Natural killer cell treated with Interleukin-12 subunit alpha and Interleukin-12 subunit beta and Interleukin-15 and Interleukin-18, amount 100 ng/mL, for 72 hours (primary cell): ENCODE results near the gene AGPAT3. TPM values are rescaled to one million over a fixed set of nuclear protein-coding genes. Genes with fewer than 3 reads are reported as not detected.

Experiments
- ATAC-seq, 2 donors: fragments of 150-1000 bp; cut with Tn5 transposase in 1 of 2; sonication (Bioruptor Pico), chemical (Tn5 transposase) in 1 of 2; 2 replicates each; pipeline ENCODE4 v1.10.0; 2021
- DNase-seq: peaks from one replicate; pipeline ENCODE4 v3.0.0; 2022; ENCODE audit warnings: low spot score
- H3K27ac Mint-ChIP-seq, 2 donors: 1 replicate in 1 of 2; 2 replicates in 1 of 2; pipeline ENCODE4 v1.8.0; 2022; ENCODE audit warnings: mixed read lengths in 2 of 2, mild to moderate bottlenecking in 1 of 2, moderate library complexity in 1 of 2
- H3K27me3 Mint-ChIP-seq, 2 donors: 1 replicate in 1 of 2; 2 replicates in 1 of 2; pipeline ENCODE4 v1.8.0; 2022; ENCODE audit warnings: mixed read lengths in 2 of 2
- H3K36me3 Mint-ChIP-seq: one replicate; pipeline ENCODE4 v1.8.0; 2022; ENCODE audit warnings: mixed read lengths
- H3K4me1 Mint-ChIP-seq, 2 donors: 1 replicate in 1 of 2; 2 replicates in 1 of 2; pipeline ENCODE4 v1.8.0; 2022; ENCODE audit warnings: low read depth in 2 of 2, mixed read lengths in 2 of 2, mild to moderate bottlenecking in 1 of 2
- H3K4me3 Mint-ChIP-seq: one replicate; pipeline ENCODE4 v1.8.0; 2022; ENCODE audit warnings: mixed read lengths
- H3K9me3 Mint-ChIP-seq: 2 replicates; pipeline ENCODE4 v1.8.0; 2022; ENCODE audit warnings: mixed read lengths
- total RNA-seq, 2 donors: library from RNA; stranded (reverse); gene quantifications; one replicate each; pipeline ENCODE4 v1.2.3, GENCODE V29; 2022

The AGPAT3 gene
- total RNA-seq, 2 donors from 2014 or later = 66.8 to 115 TPM

DNA sequence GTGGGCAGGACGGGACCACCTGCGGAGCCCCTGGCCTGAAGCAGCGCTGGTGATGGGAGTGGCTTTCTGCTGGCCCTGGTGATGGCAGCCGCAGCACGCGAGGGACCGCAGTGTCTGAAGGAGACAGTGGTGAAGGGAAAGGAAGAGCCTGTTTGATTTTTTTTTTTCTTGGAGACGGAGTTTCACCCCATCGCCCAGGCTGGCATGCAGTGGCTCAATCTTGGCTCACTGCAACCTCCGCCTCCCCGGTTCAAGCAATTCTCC, 106.9 kb downstream of the AGPAT3 start:
- Mint-ChIP-seq H3K27ac (no peak overlapping the region), H3K9me3 (no peaks in the 10 kb centered on the region), H3K27me3 (no peaks in the 10 kb centered on the region)

DNA sequence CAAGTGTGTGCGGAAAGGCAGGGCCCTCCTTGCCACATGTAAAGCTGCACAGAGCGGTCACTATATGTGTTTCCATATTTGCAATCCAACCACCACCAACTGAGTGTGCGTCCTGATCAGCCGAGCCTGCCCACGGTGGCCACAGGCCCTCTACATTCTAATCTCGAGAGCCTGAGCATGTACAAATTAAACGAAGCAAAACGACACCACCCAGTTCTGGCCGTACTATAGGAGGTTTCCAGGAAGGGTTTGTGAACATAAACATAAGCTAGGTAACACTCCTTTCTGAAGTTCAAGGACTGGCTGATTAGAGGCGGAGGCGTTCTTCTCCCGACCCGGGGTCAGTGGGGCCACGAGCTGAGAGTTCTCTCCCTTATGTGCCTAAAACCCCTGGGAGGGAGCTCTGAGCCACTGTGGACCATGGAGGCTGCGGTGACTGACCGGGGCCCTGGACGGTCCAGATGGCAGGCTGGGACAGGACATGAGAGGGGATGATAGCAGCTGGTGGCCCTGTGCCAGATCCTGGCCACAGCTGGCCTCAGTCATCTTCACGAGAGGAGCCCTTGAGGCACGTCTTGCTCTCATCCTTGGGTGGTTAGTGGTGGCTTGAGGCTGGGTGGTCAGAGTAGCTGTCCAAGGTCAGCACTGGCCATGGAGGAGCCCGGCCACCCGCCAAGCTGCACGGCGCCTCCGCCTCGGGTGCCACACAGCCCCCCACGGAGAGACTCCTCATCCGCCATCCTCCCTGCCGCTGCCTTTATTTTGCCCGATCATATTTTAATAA, 108.0 kb downstream of the AGPAT3 start:
- H3K4me3 Mint-ChIP-seq = no peak overlapping the region
- H3K9me3 Mint-ChIP-seq = no peaks in the 10 kb centered on the region
- H3K27ac Mint-ChIP-seq = no peak overlapping the region
- peaks cover 8 to 11% of the 10 kb centered on the region in 2 donors for H3K4me1 Mint-ChIP-seq
- no peaks in the 10 kb centered on the region for H3K36me3 Mint-ChIP-seq
- ATAC-seq (no peak), DNase-seq (no peak)
- H3K27me3 Mint-ChIP-seq = no peaks in the 10 kb centered on the region

More for the DNA sequence above, 106.9 kb downstream of the AGPAT3 start:
- ATAC-seq = no peak
- no peak overlapping the region for H3K4me3 Mint-ChIP-seq
- H3K4me1 Mint-ChIP-seq = peaks cover 11% of the 10 kb centered on the region in 2 donors
- no peak for DNase-seq
- H3K36me3 Mint-ChIP-seq = no peaks in the 10 kb centered on the region

DNA sequence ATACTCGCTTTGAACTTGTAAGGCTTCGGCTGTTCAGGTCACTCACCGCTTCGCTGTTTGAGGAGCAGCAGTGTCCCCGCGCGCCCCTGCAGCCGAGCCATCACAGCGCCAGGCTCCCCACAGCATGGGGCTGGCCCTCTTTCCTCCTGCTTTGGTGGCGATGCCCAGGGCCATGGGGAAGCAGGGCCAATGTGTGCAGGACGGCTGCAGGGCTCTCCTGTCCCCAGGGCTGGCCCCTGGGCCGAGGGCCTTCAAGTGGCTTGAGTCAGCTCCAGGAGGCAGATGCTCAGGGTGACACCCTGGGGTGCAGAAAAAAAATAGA, 108.6 kb downstream of the AGPAT3 start:
- Mint-ChIP-seq H3K36me3 (no peaks in the 10 kb centered on the region), H3K4me1 (peaks cover 8 to 11% of the 10 kb centered on the region in 2 donors), H3K4me3 (no peak overlapping the region), H3K27me3 (no peaks in the 10 kb centered on the region), H3K27ac (no peak overlapping the region), H3K9me3 (no peaks in the 10 kb centered on the region)
- DNase-seq (no peak), ATAC-seq (no peak)

DNA sequence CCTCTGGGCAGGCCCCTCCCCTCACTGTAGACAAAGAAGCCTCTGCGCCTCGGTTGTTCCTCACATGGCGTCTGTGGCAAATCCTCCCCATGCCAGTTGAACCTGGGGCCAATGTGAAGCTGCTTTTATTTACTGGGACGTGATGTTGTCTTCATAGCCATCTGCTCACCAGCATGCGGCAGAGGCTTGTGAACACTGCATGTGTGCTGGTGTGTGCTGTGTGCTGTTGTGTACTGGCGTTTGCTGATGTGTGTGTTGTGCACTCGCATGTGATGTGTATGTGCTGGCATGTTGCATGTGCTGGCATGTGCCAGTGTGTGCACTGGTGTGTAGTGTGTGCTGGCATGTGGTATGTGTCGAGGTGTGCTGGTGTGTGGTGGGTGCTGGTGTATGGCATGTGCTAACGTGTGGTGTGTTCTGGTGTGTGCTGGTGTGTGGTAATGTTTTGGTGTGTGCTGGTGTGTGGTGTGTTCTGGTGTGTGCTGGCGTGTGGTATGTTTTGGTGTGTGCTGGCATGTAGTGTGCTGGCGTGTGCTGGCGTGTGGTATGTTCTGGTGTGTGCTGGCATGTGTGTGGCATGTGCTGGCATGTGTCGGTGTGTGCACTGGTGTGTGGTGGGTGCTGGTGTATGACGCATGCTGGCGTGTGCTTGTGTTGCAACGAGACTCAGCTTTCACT, 109.9 kb downstream of the AGPAT3 start:
- no peaks in the 10 kb centered on the region for H3K27me3 Mint-ChIP-seq
- no peaks in the 10 kb centered on the region for H3K36me3 Mint-ChIP-seq
- DNase-seq (no peak), ATAC-seq (peak; percentile 18 to 41)
- H3K27ac Mint-ChIP-seq = no peak overlapping the region
- no peak overlapping the region for H3K4me3 Mint-ChIP-seq
- H3K4me1 Mint-ChIP-seq = peaks cover 8 to 11% of the 10 kb centered on the region in 2 donors
- H3K9me3 Mint-ChIP-seq = no peaks in the 10 kb centered on the region

DNA sequence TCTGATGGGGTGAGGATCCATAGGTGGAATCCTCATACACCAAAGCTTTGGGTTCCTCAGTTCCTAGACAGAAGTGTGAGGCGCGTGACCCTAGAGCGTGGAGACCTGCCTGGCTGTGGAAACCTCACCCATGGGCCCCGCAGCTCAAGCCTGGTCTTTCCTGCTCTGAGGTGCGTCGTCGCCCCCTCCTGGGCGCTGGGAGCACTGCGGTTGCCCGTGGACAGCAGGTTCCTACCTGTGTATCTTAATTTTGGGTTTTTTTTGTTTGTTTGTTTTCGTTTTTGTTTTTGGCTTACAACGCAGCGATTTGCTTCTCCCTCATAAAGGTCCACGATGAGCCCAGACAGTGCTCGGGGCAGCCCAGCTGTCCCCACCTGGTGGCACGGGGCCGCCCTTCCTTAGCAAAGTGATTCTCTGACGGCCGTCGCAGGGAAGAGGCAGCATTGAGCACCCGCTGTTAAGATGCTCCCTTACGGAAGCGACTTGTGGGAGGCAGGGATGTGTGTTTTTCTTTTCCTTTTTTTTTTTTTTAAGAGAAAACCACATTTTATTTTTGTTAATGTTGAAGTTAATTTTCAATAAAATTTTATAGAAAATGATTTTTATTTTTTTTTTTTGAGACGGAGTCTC, 110.6 kb downstream of the AGPAT3 start:
- DNase-seq = peak; percentile 79
- H3K27ac Mint-ChIP-seq = no peak overlapping the region
- H3K4me3 Mint-ChIP-seq = no peak overlapping the region
- ATAC-seq = peak; percentile 73 to 83
- H3K27me3 Mint-ChIP-seq = no peaks in the 10 kb centered on the region
- peaks cover 8 to 11% of the 10 kb centered on the region in 2 donors for H3K4me1 Mint-ChIP-seq
- no peaks in the 10 kb centered on the region for H3K36me3 Mint-ChIP-seq
- H3K9me3 Mint-ChIP-seq = no peaks in the 10 kb centered on the region

DNA sequence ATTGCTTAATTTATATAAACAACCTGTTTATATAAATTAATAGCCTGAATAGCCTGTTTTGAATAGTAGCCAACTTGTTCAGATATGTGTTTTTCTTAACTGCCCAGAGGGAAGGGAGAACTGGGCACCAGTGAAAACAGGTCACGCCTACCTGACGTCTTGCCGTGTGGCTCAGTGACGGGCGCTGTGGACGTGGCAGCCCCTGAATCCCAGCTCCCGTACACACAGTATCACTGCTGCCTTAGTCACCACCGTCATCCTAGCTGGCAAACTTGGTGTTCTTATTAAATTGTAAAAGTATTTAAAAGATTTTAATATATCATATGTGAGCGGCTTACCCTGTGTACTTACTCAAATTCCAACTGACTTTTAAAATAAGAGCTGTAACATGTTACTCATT, 111.6 kb downstream of the AGPAT3 start:
- no peak for ATAC-seq
- peaks cover 8 to 11% of the 10 kb centered on the region in 2 donors for H3K4me1 Mint-ChIP-seq
- H3K27ac Mint-ChIP-seq = no peak overlapping the region
- DNase-seq = no peak
- no peaks in the 10 kb centered on the region for H3K9me3 Mint-ChIP-seq
- H3K27me3 Mint-ChIP-seq = no peaks in the 10 kb centered on the region
- no peaks in the 10 kb centered on the region for H3K36me3 Mint-ChIP-seq
- no peak overlapping the region for H3K4me3 Mint-ChIP-seq

DNA sequence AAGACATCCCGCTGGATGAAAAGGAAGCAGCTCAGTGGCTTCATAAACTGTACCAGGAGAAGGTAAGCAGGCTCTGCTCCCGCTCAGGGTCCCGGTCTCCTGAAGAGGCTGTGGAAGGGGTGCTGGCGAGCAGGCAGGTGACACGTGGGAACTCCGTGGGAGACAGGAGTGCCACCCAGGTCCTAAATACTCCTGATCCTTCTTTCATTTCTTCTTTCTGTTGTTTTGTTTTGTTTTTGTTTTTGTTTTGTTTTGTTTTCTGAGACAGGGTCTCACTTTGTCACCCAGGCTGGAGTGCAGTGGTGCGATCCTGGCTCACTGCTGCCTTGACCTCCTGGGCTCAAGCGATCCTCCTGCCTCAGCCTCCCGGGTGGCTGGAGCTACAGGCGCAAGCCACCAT, 113.0 kb downstream of the AGPAT3 start:
- H3K4me3 Mint-ChIP-seq = no peak overlapping the region

DNA sequence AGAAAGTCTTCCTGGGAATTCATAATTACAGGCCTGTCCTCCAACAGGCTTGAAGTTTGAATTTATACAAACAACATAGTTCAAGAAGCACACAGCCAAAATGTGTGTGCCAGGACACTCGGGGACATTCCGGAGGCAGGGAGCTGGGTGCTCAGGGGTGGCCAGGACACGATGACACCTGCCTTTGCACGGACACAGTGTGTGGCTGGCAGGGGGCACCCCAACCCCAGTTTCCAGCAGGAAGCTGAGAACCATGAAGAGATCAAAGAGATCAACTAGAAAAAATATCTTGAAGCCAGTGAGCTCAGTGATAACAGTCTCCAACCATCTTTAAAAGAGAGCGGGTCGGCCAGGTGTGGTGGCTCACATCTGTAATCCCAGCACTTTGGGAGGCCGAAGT, 114.6 kb downstream of the AGPAT3 start:
- H3K27me3 Mint-ChIP-seq = no peaks in the 10 kb centered on the region
- H3K27ac Mint-ChIP-seq = no peak overlapping the region
- no peaks in the 10 kb centered on the region for H3K36me3 Mint-ChIP-seq
- peaks cover 5 to 10% of the 10 kb centered on the region in 2 donors for H3K4me1 Mint-ChIP-seq
- DNase-seq (no peak), ATAC-seq (no peak)
- H3K4me3 Mint-ChIP-seq = no peak overlapping the region
- H3K9me3 Mint-ChIP-seq = no peaks in the 10 kb centered on the region

More for the DNA sequence above, 113.0 kb downstream of the AGPAT3 start:
- Mint-ChIP-seq H3K36me3 (no peaks in the 10 kb centered on the region), H3K27me3 (no peaks in the 10 kb centered on the region), H3K4me1 (peaks cover 8 to 11% of the 10 kb centered on the region in 2 donors), H3K27ac (no peak overlapping the region), H3K9me3 (no peaks in the 10 kb centered on the region)
- ATAC-seq (no peak), DNase-seq (no peak)

DNA sequence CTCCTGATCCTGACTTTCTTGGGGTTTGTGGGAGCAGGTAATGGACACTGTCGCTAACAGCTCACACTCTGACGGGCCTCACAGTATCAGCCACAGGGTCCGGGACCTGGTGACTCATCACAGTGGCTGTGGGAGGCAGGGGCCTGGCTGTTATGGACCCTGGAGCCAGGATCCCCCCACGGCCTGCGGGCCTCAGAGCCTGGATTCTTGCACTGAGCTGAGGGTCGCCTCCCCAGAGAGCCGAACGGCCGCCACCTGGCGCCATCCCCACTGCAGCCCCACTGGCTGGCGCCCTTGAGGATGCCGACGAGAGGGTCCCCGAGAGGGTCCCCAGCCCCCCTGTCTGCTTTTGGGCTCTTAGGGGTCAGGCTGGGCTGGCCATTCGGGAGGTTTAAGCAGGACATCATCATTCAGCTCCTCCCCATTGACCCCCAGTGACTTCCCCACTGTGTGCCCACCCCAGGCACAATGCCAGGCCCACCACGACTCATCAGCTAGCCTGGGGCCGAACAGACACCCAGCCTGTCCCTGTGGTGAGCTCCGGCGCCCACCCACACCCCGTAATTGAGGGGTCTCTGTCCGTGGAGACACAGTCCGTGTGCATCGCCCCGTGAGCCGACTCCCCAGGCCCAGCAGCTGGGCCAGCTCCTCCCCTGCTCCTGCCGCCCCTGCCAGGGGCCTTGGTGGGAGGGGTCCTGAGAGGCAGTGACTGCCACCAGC, 116.3 kb downstream of the AGPAT3 start:
- DNase-seq (no peak), ATAC-seq (no peak)
- no peaks in the 10 kb centered on the region for H3K9me3 Mint-ChIP-seq
- no peak overlapping the region for H3K4me3 Mint-ChIP-seq
- H3K36me3 Mint-ChIP-seq = no peaks in the 10 kb centered on the region
- peaks cover 0 to 2% of the 10 kb centered on the region in 2 donors for H3K27me3 Mint-ChIP-seq
- H3K4me1 Mint-ChIP-seq = peaks cover 0 to 3% of the 10 kb centered on the region in 2 donors
- no peak overlapping the region for H3K27ac Mint-ChIP-seq

DNA sequence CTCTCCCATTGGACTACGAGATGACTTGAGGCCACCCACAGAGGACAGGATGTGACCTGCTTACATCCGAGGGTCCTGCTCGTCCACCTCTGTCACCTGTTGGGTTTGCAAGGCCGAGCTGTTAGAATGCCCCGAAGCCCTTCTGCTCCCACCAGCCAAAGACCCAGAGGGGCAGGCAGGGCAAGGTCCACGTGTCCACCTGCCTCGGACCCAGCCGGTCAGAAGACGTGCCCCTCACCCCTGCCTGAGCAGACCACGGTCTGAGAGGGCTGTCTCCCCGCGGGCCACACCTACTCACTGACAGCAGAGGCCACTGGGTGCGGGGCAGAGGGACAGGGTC, 116.8 kb downstream of the AGPAT3 start:
- ATAC-seq = no peak
- Mint-ChIP-seq H3K4me1 (peaks cover 0 to 3% of the 10 kb centered on the region in 2 donors), H3K27ac (no peak overlapping the region), H3K27me3 (peaks cover 0 to 2% of the 10 kb centered on the region in 2 donors), H3K36me3 (no peaks in the 10 kb centered on the region), H3K9me3 (no peaks in the 10 kb centered on the region), H3K4me3 (no peak overlapping the region)
- no peak for DNase-seq

DNA sequence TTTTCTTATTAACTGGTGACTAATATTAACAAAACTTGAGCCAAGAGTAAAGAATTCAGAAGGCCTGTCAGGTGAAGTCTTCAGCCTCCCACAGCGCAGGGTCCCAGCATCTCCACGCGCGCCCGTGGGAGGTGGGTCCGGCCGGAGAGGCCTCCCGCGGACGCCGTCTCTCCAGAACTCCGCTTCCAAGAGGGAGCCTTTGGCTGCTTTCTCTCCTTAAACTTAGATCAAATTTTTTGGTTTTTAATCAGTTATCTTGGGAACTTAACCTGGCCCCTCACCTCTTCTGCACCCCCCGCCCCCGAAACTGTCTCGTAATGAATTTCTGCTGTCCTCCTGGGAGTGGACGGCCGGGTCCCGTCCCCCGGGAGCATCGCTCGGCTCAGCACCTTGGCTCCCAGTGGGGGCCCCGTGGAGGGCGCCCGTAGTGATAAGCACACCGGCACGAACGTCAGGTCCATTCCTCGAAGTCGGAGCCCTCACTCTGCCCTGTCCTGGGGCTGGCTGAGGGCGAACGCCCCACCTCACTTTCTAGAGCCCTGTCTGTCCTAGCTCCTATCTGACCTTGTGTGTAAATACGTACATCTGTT, 117.6 kb downstream of the AGPAT3 start:
- Mint-ChIP-seq H3K27ac (no peak overlapping the region), H3K27me3 (peaks cover 0 to 2% of the 10 kb centered on the region in 2 donors), H3K36me3 (no peaks in the 10 kb centered on the region), H3K4me3 (no peak overlapping the region), H3K9me3 (no peaks in the 10 kb centered on the region), H3K4me1 (peaks cover 0 to 3% of the 10 kb centered on the region in 2 donors)
- ATAC-seq (no peak), DNase-seq (no peak)

DNA sequence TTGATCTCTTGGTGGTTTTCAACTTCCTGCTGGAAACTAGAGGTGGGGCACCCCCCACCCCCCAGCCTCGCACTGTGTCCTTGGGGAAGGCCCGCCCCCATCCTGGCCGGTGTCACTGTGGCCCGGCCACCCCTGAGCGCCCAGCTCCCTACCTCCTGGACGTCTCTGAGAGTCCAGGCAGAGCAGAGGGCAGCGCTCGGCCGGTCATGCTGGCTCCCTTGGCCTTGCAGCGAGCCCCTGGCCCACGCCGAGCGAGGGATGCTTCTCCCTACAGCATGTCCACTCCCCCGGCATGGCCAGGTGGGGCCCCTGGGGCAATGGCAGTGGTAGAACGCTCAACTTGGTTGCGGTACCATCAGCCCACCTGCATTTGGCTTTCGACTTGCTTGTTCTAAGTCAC, 118.4 kb downstream of the AGPAT3 start:
- no peak overlapping the region for H3K27ac Mint-ChIP-seq
- no peaks in the 10 kb centered on the region for H3K9me3 Mint-ChIP-seq
- peaks cover 0 to 2% of the 10 kb centered on the region in 2 donors for H3K27me3 Mint-ChIP-seq
- no peaks in the 10 kb centered on the region for H3K36me3 Mint-ChIP-seq
- peaks cover 0 to 3% of the 10 kb centered on the region in 2 donors for H3K4me1 Mint-ChIP-seq
- ATAC-seq (peak in 1 of 2 donors; percentile 30), DNase-seq (no peak)
- H3K4me3 Mint-ChIP-seq = no peak overlapping the region

DNA sequence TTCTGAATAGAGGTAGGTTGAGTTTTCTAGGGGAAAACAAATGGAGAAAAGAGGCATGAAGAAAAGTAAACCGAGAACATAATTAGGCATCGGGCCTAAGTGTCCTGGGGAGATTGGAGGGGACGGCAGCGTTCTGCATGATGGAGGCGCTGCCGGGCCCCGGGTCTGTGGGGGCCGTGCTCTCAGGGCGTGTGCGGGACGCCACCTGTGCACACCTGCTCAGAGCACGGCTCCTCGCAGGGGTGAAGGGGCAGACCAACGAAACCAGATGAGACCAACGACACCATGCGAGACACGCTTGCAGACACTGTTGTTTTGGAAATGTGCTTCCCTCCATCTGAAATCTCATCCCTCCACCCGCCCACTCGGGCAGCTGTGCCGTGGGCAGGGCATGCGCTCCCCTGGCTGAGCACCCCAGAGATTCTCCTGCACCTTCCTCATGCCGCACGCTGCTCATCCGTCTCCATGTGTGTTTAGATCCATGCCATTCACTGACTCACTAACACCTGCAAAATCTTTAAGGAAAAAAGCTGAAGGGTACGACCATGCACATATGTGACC, 118.9 kb downstream of the AGPAT3 start:
- Mint-ChIP-seq H3K4me1 (peaks cover 0 to 3% of the 10 kb centered on the region in 2 donors), H3K27ac (no peak overlapping the region), H3K4me3 (no peak overlapping the region)

More for the DNA sequence above, 118.9 kb downstream of the AGPAT3 start:
- H3K9me3 Mint-ChIP-seq = no peaks in the 10 kb centered on the region
- peaks cover 0 to 2% of the 10 kb centered on the region in 2 donors for H3K27me3 Mint-ChIP-seq
- DNase-seq (no peak), ATAC-seq (no peak)
- H3K36me3 Mint-ChIP-seq = no peaks in the 10 kb centered on the region
